NK-92 (cell line): ENCODE results near the gene RGL2.
"Not testable (repeated sequence)": the region's sequence is repeated elsewhere in the genome, so short reads cannot be mapped to it uniquely, and the experiment has no call there.

ENCODE experiments used
- DNase-seq: peaks from one replicate; lab custom pipeline; 2025; ENCODE audit not compliant: unreplicated experiment; lab: John Stamatoyannopoulos, UW

The RGL2 gene

GRCh38 chr6:33273924-33274902 is 24.5 kb downstream of the RGL2 start:
- no peak for DNase-seq

- no peak for DNase-seq
Observed at GRCh38 chr6:33273129-33273923, 25.4 kb downstream of the RGL2 start.

GRCh38 chr6:33272275-33273128 is 26.2 kb downstream of the RGL2 start:
- DNase-seq = no peak

DNA sequence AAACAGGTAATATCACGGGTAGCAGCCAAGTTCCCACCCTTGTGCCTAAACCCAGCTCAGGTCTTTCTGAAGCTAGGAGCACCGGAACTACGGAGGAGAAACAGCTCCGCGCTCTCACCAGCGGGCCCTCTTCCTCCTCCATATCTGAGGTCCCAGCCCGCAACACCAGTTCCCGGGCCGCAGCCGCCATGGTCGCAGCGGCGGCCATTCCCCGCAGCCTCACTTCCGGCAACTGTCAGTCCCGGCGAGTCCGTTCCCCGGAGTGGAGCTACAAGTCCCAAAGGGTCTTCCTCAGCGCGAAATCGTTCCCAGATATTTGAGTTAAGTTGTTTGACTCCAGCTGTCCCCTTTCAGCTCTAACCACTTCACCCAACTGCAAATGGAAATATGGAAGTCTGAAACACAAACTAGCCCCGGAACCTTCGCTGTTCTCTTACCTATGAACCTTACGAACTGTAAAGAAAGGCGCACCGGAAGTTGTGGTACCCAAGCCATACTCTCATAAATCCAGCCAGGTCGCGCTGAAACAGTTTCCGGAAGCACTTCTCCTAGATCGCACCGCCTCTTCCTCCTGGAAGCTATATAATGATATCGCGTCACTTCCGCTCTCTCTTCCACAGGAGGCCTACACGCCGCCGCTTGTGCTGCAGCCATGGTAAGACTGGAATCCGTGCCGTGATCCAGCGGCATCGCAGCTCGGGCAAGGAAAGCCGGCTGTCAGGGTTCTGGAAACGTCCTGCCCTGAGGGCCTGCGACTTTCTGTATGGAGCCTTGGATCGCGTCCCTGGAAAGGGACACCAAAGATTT is 27.1 kb downstream of the RGL2 start, which contains the start of the genes RPS18 and VPS52:
TSS of gene RPS18 (plus strand) at position 608 of the 807 bp plus-strand sequence. CDS start at position 653, 45 bp downstream.
TSS of gene VPS52 (minus strand) at position 409 of the 807 bp plus-strand sequence. CDS start at position 208, 201 bp downstream.
- DNase-seq = peak; percentile 68

DNA sequence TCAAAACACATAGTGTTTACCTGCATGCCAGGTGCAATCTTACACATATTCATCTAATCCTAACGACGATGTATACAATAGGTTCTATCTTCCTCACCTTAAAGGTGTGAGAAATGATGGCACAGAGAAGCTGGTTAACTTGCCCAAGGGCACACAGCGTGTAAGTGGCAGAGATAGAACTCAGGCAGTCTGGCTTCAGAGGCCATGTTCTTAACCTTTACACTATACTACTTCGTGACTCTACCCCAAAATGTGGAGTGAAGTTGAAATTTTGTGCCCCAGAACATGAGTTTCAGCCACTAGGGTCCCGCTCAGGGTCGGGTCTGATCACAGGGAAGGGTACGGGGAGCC is 27.6 kb downstream of the RGL2 start:
- no peak for DNase-seq

- no peak for DNase-seq
Observed at GRCh38 chr6:33264015-33264414, 34.7 kb downstream of the RGL2 start.

DNA sequence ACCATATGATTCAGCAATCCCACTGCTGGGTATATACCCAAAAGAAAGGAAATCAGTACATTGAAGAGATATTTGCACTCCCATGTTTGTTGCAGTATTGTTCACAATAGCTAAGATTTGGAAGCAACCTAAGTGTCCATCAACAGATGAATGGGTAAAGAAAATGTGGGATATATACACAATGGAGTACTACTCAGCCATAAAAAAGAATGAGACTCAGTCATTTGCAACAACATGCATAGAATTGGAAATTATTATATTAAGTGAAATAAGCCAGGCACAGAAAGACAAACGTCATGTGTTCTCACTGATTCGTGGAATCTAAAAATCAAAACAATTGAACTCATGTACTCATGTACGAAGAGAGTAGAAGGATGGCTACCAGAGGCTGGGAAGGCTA is 36.3 kb downstream of the RGL2 start:
- not testable (repeated sequence) for DNase-seq

DNA sequence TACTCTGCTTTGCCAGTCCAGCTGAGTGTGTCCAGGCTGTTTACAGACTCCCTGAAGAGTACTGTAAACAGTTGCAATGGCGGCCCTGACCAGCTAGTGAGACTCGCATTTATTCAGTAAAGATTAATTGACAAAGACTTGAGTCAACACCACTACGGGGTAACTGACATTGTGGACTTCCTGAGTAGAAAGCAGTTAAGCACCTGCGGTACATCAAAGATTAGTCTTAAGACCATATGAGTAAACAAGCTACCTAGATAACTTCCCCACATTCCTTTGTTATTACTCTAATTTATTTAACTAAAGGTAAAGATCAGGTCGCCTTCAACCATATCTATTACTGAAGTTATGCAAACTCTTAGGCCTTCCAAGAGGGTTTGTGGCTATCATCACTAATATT is 39.7 kb downstream of the RGL2 start:
- DNase-seq = no peak

DNA sequence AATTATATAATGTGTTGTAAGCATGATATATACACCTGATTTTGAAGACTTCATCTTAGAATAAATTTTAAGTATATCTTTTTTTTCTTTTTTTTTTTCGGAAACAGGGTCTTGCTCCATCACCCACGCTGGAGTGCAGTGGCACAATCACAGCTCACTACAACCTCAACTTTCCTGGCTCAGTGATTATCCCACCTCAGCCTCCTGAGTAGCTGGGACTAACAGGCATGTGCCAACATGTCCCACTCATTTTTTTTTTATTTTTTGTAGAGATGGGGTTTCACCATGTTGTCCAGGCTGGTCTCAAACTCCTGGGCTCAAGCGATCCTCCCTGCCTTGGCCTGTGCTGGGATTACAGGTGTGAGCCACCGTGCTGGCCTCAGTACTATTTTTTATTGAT is 44.2 kb downstream of the RGL2 start:
- no peak for DNase-seq

- DNase-seq = no peak
Observed at GRCh38 chr6:33252759-33253158, 46.0 kb downstream of the RGL2 start.

DNA sequence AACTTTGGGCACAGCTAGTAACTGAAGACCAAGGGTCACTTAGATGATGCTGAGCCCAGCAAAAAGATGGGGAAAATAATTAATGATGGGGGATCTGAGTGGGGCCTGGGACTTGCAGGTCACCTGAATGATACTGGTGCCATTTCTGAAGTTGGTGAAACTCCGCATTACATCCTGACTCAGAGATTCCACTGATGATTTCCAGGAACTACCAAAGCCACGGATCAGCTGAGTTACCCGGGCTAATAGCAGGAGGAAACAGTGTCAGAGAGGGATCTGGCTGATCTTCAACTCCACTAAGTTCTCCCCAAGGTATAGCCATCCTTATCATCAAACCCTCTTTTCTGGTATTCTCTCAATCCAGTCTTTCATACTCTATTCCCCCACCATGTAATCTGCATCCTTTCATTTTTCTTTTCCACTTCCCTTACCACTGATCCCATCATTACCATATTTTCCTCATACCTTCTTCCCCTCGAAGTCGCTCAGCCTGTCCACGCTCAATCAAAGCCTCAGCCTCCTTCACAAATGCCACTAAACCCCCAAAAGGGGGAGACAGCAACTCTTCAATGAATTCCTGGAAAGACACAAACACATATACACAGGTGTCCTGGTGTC is 47.2 kb downstream of the RGL2 start:
- DNase-seq = no peak

GRCh38 chr6:33250731-33251130 is 48.0 kb downstream of the RGL2 start:
- no peak for DNase-seq

DNA sequence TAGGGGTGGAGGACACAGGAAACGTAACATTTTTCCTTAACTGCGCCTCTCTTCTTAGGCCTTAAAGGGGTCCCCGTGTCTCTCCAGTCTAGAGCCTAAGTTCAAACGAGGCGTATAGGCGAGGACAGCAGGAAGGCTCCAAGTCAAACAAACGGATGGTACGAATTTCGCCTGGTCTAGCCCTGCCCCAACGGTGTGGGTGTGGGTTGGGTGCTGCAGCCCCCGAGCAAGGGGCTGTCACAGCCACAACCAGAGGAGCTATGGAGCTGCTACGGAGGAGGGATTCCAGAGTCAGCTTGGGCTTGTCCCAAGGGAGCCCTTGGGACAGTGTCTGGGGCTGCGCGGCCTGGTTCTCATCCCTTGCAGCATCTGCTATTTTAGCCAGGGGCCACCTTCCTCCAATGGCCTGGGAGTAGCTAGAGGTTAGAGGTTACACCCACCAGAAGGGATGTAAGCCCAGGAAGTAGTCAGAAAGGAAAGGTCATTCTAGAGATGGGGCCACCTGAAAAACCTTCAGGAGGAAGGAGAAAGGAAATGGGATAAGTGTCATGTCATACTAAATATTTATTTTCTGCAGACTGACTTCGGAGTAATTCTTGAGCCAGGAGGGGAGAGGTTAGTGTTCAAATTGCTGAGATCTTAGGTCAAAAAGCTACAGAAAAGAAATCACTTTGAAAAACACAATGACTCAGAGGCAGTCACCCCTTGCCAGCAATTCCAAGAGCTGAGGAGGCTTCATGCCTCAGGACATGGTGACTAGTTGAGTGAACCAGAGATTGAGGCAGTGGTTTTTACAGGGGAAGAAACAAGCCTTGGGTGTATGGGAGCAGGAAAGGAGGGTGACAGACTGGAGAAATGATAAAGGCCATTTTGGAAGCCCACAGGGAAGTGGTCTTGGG is 48.8 kb downstream of the RGL2 start:
- no peak for DNase-seq

DNA sequence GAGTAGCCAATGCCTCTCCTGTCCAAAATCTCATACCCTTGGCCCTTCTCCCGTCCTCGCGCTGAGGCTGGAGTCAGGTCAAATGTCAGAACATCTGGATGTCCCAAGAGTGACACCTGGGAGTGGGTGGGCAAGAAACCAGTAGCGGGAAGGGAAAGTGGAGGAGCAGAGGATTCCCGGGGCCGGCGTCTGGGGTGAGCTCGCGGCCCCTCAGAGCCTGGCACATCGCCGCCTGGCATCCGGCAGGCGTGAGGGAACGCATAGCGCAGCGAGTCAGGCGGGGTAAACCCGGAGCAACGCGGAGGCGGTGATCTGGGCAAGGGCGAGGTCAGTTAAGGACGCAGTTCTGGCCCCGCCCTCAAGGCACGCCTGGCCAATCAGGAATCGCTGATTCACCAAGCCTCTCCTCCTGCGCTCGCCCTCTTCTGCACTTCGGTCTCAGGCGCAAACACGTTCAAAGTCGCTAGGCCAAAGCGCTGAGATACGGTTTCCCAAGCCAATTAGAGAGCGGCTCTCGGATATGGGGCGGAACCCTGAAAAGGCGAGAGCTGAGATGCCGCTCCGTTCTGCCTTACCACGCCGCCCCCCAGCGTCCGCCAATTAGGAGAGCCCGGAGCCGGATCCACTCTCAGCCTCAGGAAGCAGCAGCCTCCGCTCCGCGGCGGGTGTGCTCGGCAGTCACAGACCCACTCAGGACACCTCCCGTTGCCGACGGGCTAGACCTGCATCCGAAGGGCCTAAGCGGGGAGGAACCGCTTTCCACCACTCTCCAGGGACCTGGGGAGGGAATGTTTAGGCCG is 49.6 kb downstream of the RGL2 start:
- DNase-seq = peak; percentile 99

DNA sequence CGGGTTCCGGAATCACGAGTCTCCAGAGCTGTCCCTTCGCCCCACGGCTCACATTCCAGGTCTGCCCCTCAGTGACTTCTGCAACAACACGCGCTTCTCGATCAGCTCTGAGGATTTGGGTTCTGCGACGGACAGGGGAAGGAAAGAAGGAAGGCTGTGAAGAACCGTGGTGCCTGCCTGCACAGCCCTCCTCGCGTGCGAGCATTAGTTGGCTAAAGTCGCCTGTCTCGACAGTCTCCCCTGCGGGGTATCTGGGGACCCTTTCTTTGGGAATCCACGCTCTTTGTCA is 50.2 kb downstream of the RGL2 start:
- DNase-seq = no peak

DNA sequence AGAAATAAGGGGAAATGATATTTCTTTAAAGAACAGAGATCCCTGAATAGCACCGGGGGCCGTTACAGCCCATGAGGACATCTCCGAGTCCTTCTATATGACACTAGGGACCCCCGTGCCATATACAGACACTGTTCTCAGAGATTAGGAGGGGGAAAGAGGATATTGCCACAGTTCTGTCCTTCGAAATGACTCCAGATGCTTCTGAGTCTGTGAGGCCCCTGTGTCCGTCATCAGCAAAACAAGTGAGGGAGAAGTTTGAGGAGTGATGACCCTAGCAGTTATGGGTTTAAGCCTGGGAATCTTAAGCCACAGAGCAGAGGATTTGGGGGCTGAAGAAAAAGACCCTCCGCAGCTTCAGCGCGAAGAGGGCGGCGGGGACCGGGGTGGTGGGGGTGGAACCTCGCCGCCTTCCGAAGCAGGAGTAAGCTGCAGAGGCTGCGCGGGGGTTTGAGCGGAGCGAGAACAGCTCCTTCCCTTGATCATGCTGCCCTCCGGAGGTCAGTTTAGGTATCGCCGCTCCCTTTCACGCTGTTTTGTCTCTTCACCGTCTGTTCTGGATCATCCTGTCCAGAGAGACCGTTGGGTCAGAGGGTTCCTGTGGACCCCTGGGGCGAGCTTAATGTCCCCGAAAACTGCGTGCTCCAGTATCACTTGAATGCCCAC is 50.6 kb downstream of the RGL2 start:
- peak; percentile 43 for DNase-seq

DNA sequence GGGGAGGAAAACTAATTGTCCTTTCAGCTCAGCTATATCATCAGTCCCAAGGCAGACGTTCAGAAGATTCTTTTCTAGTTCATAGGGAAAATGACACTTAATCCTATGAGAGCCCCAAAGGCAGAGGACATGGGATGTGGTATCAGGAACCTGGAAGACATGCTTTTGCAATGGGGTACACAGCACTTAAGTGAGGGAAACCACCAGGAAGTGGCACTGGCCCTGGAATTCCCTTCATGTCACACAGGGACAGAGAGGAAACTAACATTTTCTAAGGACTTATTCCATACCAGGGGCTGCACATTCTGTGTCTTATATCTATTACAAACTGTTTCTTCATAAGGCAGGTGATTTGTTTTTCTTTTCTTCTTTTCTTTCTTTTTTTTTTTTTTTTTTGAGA is 55.3 kb downstream of the RGL2 start:
- no peak for DNase-seq

GRCh38 chr6:33241968-33242367 is 56.8 kb downstream of the RGL2 start:
- no peak for DNase-seq
